Adrenal gland (tissue), 12 donors: ENCODE results near the gene PAWR. TPM values are rescaled to one million over a fixed set of nuclear protein-coding genes. Genes with fewer than 3 reads are reported as not detected.

Experiments
- DNase-seq, 7 donors: peaks; one replicate each; pipeline ENCODE4 v3.0.0-alpha.2; 2019 to 2020
- H3K27ac ChIP-seq, 5 donors: fragments of 200-600 bp; sonication (generic) in 4 of 5; 1 replicate in 3 of 5; 2 replicates in 2 of 5; pipeline versions ENCODE4 v1.5.1 to v1.8.0; 2016 to 2020; ENCODE audit warnings: mild to moderate bottlenecking in 1 of 5
- H3K27me3 ChIP-seq: fragments of 200-600 bp; 2 replicates; pipeline ENCODE4 v1.8.0; 2021
- H3K36me3 ChIP-seq, 2 donors: fragments of 200-600 bp; replicated peaks in 1 of 2; 1 replicate in 1 of 2; 2 replicates in 1 of 2; pipeline versions ENCODE4 v1.5.1 to v1.8.0; 2018 to 2022
- H3K4me1 ChIP-seq, 2 donors: fragments of 200-600 bp; replicated peaks in 1 of 2; 1 replicate in 1 of 2; 2 replicates in 1 of 2; pipeline versions ENCODE4 v1.5.1 to v1.8.0; 2018 to 2021
- H3K4me3 ChIP-seq, 4 donors: fragments of 200-600 bp; sonication (generic) in 3 of 4; one replicate each; pipeline ENCODE4 v1.5.1; 2016 to 2018
- H3K9me3 ChIP-seq, 3 donors: fragments of 200-600 bp; sonication (generic) in 1 of 3; replicated peaks in 1 of 3; 1 replicate in 2 of 3; 2 replicates in 1 of 3; pipeline versions ENCODE4 v1.5.1 to v1.8.0; 2016 to 2021
- POLR2A ChIP-seq, 2 donors: fragments of 450-650 bp; IDR thresholded peaks; one replicate each; pipeline ENCODE4 v1.6.1; 2017; ENCODE audit warnings: antibody characterized with exemption in 2 of 2, mild to moderate bottlenecking in 2 of 2, moderate library complexity in 1 of 2
- WGBS, 4 donors: extraction: QIAGEN DNeasy Blood & Tissue Kit in 2 of 4; methylation state at CpG; one replicate each; pipeline versions ENCODE4 v1.1.5 to v1.1.7; 2013 to 2017; 5-methylcytosine and 5-hydroxymethylcytosine counted together
- intact Hi-C, 2 donors: fragments of 100-400 bp; cut with DNase I; formaldehyde crosslinking; loops; one replicate each; pipeline versions ENCODE4 v1.14.1 to v1.15.0; 2022 to 2023
- polyA plus RNA-seq, 3 donors: library from polyadenylated mRNA; stranded (reverse); fragments of 200-250 nt in 2 of 3; fragments of 350-450 nt in 1 of 3; fragmentation: Illumina TruSeq in 1 of 3; extraction: RNeasy Lipid Tissue Mini Kit (QIAGEN cat#74804) in 1 of 3; gene quantifications; one replicate each; pipeline ENCODE4 v1.2.3, GENCODE V29; 2013 to 2014
- total RNA-seq, 9 donors: library from RNA; depleted of rRNA in 4 of 9; stranded (reverse); fragments of >200 nt in 4 of 9; fragments of 120-200 nt in 1 of 9; fragmentation: NEBNext Ultra II Directional in 1 of 9; extraction: Animal tissue kit (Norgen Biotek cat#: 25700) in 1 of 9; gene quantifications; one replicate each; pipeline versions ENCODE4 v1.1.0 to v1.2.4, GENCODE V29; 2013 to 2023
- TF ChIP-seq, protein P1 (sequence below), 6 experiments: fragments of 450-650 bp in 4 of 6; fragments of 200-600 bp in 2 of 6; sonication (generic) in 1 of 6; IDR thresholded peaks; 1 replicate in 5 of 6; 2 replicates in 1 of 6; pipeline versions ENCODE4 v1.5.1 to v1.8.0; 2016 to 2021; ENCODE audit warnings: antibody characterized with exemption in 6 of 6, mild to moderate bottlenecking in 2 of 6, moderate library complexity in 1 of 6
- donor health status: healthy with polysubstance abuse.
- donor health status: Bipolar disorder and iron deficiency.
- donor health status: DM: yes; HTN: yes; CAD: no.
- donor health status: DM: no; HTN: no; CAD: no.
- donor health status: DM: no; HTN: no; CAD: no.
- donor health status: DM: yes; HTN: yes; CAD: no.

PAWR gene
- total and polyA plus RNA-seq, 12 donors, result 8.5 to 63.7 (median 24.6) TPM

GRCh38 chr12:79680051-79680450 is 10.7 kb downstream of the PAWR start:
- intact Hi-C loops, result no loop called here
- no peak for DNase-seq
- Histone ChIP-seq H3K4me3 (no peak overlapping the region), H3K9me3 (no peaks in the 10 kb centered on the region), H3K36me3 (no peaks in the 10 kb centered on the region), H3K27me3 (no peaks in the 10 kb centered on the region), H3K4me1 (peaks cover 0 to 12% of the 10 kb centered on the region in 2 donors), H3K27ac (no peak overlapping the region)
- TF ChIP-seq, protein P1, sequence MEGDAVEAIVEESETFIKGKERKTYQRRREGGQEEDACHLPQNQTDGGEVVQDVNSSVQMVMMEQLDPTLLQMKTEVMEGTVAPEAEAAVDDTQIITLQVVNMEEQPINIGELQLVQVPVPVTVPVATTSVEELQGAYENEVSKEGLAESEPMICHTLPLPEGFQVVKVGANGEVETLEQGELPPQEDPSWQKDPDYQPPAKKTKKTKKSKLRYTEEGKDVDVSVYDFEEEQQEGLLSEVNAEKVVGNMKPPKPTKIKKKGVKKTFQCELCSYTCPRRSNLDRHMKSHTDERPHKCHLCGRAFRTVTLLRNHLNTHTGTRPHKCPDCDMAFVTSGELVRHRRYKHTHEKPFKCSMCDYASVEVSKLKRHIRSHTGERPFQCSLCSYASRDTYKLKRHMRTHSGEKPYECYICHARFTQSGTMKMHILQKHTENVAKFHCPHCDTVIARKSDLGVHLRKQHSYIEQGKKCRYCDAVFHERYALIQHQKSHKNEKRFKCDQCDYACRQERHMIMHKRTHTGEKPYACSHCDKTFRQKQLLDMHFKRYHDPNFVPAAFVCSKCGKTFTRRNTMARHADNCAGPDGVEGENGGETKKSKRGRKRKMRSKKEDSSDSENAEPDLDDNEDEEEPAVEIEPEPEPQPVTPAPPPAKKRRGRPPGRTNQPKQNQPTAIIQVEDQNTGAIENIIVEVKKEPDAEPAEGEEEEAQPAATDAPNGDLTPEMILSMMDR (IDR thresholded peaks at IDR 0.05), result no peak
- TF ChIP-seq POLR2A (IDR thresholded peaks at IDR 0.05), result no peak
- 90 to 97% (median 93%) methylated on average over 4 of the region's 4 CpGs for WGBS, 4 donors

GRCh38 chr12:79678306-79678705 is 12.5 kb downstream of the PAWR start:
- no peak for DNase-seq
- Histone ChIP-seq H3K27ac (no peak overlapping the region), H3K4me1 (peaks cover 0 to 9% of the 10 kb centered on the region in 2 donors), H3K27me3 (no peaks in the 10 kb centered on the region), H3K9me3 (no peaks in the 10 kb centered on the region), H3K4me3 (no peak overlapping the region), H3K36me3 (no peaks in the 10 kb centered on the region)
- TF ChIP-seq, protein P1 (IDR thresholded peaks at IDR 0.05), result no peak
- TF ChIP-seq POLR2A (IDR thresholded peaks at IDR 0.05), result no peak
- intact Hi-C loops, result no loop called here

GRCh38 chr12:79677672-79678071 is 13.1 kb downstream of the PAWR start:
- no peaks in the 10 kb centered on the region for H3K27me3 ChIP-seq
- intact Hi-C loops, result no loop called here
- TF ChIP-seq, protein P1 (IDR thresholded peaks at IDR 0.05), result no peak
- H3K36me3 ChIP-seq, result no peaks in the 10 kb centered on the region
- H3K4me1 ChIP-seq, result peaks cover 0 to 9% of the 10 kb centered on the region in 2 donors
- H3K9me3 ChIP-seq, result no peaks in the 10 kb centered on the region
- WGBS, 4 donors, result 76 to 86% (median 81%) methylated on average over 2 of the region's 2 CpGs
- DNase-seq, result no peak
- H3K27ac ChIP-seq, result no peak overlapping the region
- no peak overlapping the region for H3K4me3 ChIP-seq

DNA sequence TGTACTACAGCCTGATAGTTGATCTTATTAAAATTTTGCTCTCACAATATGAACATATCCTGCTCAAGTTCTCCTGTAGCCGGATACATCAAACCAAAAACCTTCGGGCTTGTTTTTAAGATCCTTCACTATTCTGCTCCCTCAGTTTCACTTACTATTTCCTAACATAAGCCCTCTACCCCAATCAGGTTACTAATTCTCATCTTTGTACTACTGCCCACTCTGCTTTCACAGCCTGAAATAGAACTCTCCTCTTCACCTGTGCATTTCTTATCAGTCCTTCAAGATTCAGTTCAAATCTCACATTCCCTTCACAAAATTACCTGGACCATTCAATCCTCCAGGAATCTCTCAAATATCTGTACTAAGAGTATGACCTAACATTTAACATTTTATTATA is 14.2 kb downstream of the PAWR start:
- no peak for DNase-seq
- intact Hi-C loops, result no loop called here
- Histone ChIP-seq H3K4me3 (no peak overlapping the region), H3K27me3 (no peaks in the 10 kb centered on the region), H3K36me3 (no peaks in the 10 kb centered on the region), H3K27ac (no peak overlapping the region), H3K4me1 (peaks cover 0 to 9% of the 10 kb centered on the region in 2 donors), H3K9me3 (no peaks in the 10 kb centered on the region)
- TF ChIP-seq, protein P1 (IDR thresholded peaks at IDR 0.05), result no peak
- TF ChIP-seq POLR2A (IDR thresholded peaks at IDR 0.05), result no peak
- WGBS, 4 donors, result 74 to 91% (median 91%) methylated on average over 2 of the region's 2 CpGs
